PFSK-1 (cell line): ENCODE results near the gene ARSG.

Experiments used
- POLR2AphosphoS5 ChIP-seq: IDR thresholded peaks from 2 replicates; pipeline ENCODE4 v1.6.1; 2012; ENCODE audit warnings: low read depth, mild to moderate bottlenecking, control low read depth, low read length, moderate library complexity
- SIN3A ChIP-seq: IDR thresholded peaks from 2 replicates; pipeline ENCODE4 v1.6.1; 2012; ENCODE audit warnings: mild to moderate bottlenecking, low read length, moderate library complexity, borderline replicate concordance; ENCODE audit not compliant: insufficient read depth
- TAF1 ChIP-seq: IDR thresholded peaks from 2 replicates; pipeline ENCODE4 v1.6.1; 2012; ENCODE audit warnings: low read length, control low read depth, borderline replicate concordance; ENCODE audit not compliant: insufficient read depth
- TF ChIP-seq, protein P1 (sequence below), 2 experiments: IDR thresholded peaks; 2 replicates each; pipeline versions ENCODE4 v1.6.1 to v1.8.0; 2011 to 2012; ENCODE audit warnings: low read depth in 2 of 2, low read length in 2 of 2, control low read depth in 1 of 2, inconsistent platforms in 1 of 2, mild to moderate bottlenecking in 1 of 2, moderate library complexity in 1 of 2; ENCODE audit not compliant: insufficient read depth in 1 of 2

DNA sequence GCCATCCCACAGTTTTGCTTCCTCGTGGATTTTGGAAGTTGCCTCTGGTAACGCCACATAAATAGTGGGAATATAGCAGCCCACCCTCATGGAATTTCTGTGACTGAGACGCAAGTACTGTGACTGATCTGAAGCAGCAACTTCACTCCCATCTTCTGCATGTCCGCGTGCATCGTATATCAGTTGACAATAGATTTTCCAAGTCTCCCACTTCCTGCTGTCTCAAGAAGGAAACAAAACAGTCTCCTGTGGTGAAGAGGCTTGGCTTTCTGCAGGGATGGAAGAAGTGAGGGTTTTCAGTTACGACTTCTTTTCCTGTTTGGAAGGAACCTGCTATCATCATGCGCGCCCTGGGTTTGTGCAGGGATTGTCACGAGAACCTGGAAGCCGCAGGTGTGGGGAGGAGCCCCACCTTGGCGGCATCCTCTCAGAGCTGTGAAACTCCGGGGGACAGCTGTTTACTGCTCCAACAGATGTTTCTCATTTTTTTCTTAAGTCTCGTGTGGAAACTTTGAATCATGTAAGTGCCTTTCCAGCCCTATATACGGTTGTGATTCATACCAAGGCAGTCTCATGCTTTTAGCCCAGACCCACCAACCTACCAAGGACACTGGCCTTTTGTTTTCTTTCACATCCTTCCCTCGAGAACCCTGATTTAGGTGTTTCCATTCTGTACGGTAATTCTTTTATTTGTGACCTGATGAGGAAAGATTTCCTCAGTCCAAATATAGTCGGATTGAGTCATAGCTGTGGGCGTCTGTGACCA is 108.5 kb downstream of the ARSG start:
- TF ChIP-seq TAF1: no peak
- no peak for TF ChIP-seq POLR2AphosphoS5
- no peak for TF ChIP-seq SIN3A
- TF ChIP-seq, protein P1, sequence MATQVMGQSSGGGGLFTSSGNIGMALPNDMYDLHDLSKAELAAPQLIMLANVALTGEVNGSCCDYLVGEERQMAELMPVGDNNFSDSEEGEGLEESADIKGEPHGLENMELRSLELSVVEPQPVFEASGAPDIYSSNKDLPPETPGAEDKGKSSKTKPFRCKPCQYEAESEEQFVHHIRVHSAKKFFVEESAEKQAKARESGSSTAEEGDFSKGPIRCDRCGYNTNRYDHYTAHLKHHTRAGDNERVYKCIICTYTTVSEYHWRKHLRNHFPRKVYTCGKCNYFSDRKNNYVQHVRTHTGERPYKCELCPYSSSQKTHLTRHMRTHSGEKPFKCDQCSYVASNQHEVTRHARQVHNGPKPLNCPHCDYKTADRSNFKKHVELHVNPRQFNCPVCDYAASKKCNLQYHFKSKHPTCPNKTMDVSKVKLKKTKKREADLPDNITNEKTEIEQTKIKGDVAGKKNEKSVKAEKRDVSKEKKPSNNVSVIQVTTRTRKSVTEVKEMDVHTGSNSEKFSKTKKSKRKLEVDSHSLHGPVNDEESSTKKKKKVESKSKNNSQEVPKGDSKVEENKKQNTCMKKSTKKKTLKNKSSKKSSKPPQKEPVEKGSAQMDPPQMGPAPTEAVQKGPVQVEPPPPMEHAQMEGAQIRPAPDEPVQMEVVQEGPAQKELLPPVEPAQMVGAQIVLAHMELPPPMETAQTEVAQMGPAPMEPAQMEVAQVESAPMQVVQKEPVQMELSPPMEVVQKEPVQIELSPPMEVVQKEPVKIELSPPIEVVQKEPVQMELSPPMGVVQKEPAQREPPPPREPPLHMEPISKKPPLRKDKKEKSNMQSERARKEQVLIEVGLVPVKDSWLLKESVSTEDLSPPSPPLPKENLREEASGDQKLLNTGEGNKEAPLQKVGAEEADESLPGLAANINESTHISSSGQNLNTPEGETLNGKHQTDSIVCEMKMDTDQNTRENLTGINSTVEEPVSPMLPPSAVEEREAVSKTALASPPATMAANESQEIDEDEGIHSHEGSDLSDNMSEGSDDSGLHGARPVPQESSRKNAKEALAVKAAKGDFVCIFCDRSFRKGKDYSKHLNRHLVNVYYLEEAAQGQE (IDR thresholded peaks at IDR 0.05; ENCODE audit: insufficient read depth in 1 of 2, low read depth in 2 of 2, low read length in 2 of 2): no peak
